ENCODE measurements around the gene TEC. TPM values are rescaled to one million over a fixed set of nuclear protein-coding genes. Genes with fewer than 3 reads are reported as not detected.

TEC gene
- polyA plus RNA-seq, 1 donor from 2014 or later: not detected

- Histone ChIP-seq H3K4me3 (ENCODE audit: low read length) (no peak overlapping the region), H3K79me2 (replicated peaks; ENCODE audit: insufficient read depth, low read length) (no peaks in the 10 kb centered on the region), H3K9ac (ENCODE audit: low read length) (no peak overlapping the region), H4K20me1 (ENCODE audit: insufficient read depth) (no peaks in the 10 kb centered on the region), H3K9me3 (ENCODE audit: low read length) (peaks cover 12% of the 10 kb centered on the region), H3K9me2 (ENCODE audit: insufficient read depth, low read length) (no peaks in the 10 kb centered on the region), H3K27me3 (ENCODE audit: insufficient read depth, low read depth, low read length) (no peaks in the 10 kb centered on the region), H2AFZ (ENCODE audit: low read depth, low read length) (no peak overlapping the region), H3K27ac (ENCODE audit: low read length) (no peak overlapping the region), H3K4me2 (ENCODE audit: low read length) (no peak overlapping the region), H3F3A (ENCODE audit: insufficient read depth, low read length, poor library complexity, severe bottlenecking) (no peaks in the 10 kb centered on the region), H3K36me3 (ENCODE audit: insufficient read depth, low read length) (no peaks in the 10 kb centered on the region)
- TF ChIP-seq TAF1 (IDR thresholded peaks at IDR 0.05; ENCODE audit: low read depth) (no peak), EP300 (conservative IDR thresholded peaks at IDR 0.05; ENCODE audit: poor library complexity, severe bottlenecking) (no peak), REST (IDR thresholded peaks at IDR 0.05; ENCODE audit: borderline replicate concordance) (no peak), EZH2 (IDR thresholded peaks at IDR 0.05; ENCODE audit: borderline replicate concordance, insufficient read depth, low read length, poor library complexity, severe bottlenecking) (no peak), POLR2AphosphoS5 (IDR thresholded peaks at IDR 0.05) (no peak), SMC3 (conservative IDR thresholded peaks at IDR 0.05; ENCODE audit: poor library complexity) (no peak), CTCF (IDR thresholded peaks at IDR 0.05; ENCODE audit: poor library complexity, severe bottlenecking) (no peak), RAD21 (conservative IDR thresholded peaks at IDR 0.05) (no peak)
These were observed 115.7 kb downstream of the TEC start for GRCh38 chr4:48153791-48154550.

DNA sequence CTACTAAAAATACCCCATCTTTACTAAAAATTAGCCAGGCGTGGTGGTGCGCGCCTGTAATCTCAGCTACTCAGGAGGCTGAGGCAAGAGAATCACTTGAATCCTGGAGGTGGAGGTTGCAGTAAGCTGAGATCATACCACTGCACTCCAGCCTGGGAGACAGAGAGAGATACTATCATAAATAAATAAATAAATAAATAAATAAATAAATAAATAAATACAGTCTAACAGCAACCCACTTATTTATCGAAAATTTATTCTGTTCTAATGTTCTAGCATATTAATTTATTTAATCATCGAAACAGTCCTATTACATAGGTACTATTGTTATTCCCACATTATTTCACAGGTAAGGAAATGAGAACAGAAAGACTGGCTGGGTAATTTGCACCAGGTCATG lies 117.4 kb downstream of the TEC start:
- Histone ChIP-seq H3K36me3 (ENCODE audit: insufficient read depth, low read length) (no peaks in the 10 kb centered on the region), H3K9ac (ENCODE audit: low read length) (no peak overlapping the region), H3F3A (ENCODE audit: insufficient read depth, low read length, poor library complexity, severe bottlenecking) (no peaks in the 10 kb centered on the region), H2AFZ (ENCODE audit: low read depth, low read length) (no peak overlapping the region), H3K79me2 (replicated peaks; ENCODE audit: insufficient read depth, low read length) (no peaks in the 10 kb centered on the region), H4K20me1 (ENCODE audit: insufficient read depth) (no peaks in the 10 kb centered on the region), H3K9me2 (ENCODE audit: insufficient read depth, low read length) (no peaks in the 10 kb centered on the region), H3K27me3 (ENCODE audit: insufficient read depth, low read depth, low read length) (no peaks in the 10 kb centered on the region), H3K27ac (ENCODE audit: low read length) (no peak overlapping the region), H3K4me2 (ENCODE audit: low read length) (no peak overlapping the region), H3K9me3 (ENCODE audit: low read length) (peaks cover 12% of the 10 kb centered on the region), H3K4me3 (ENCODE audit: low read length) (no peak overlapping the region)
- no peak for TF ChIP-seq CTCF (IDR thresholded peaks at IDR 0.05; ENCODE audit: poor library complexity, severe bottlenecking)
- TF ChIP-seq EP300 (conservative IDR thresholded peaks at IDR 0.05; ENCODE audit: poor library complexity, severe bottlenecking): no peak
- no peak for TF ChIP-seq TAF1 (IDR thresholded peaks at IDR 0.05; ENCODE audit: low read depth)
- TF ChIP-seq SMC3 (conservative IDR thresholded peaks at IDR 0.05; ENCODE audit: poor library complexity): no peak
- no peak for TF ChIP-seq REST (IDR thresholded peaks at IDR 0.05; ENCODE audit: borderline replicate concordance)
- TF ChIP-seq MXI1 (conservative IDR thresholded peaks at IDR 0.05; ENCODE audit: poor library complexity, severe bottlenecking): no peak
- TF ChIP-seq EZH2 (IDR thresholded peaks at IDR 0.05; ENCODE audit: borderline replicate concordance, insufficient read depth, low read length, poor library complexity, severe bottlenecking): no peak
